Measurements from ENCODE around the gene CISH. TPM values are rescaled to one million over a fixed set of nuclear protein-coding genes. Genes with fewer than 3 reads are reported as not detected.

CISH gene
- total and polyA plus RNA-seq, 2 experiments from 2014 or later: 8.2 to 11.7 TPM

GRCh38 chr3:50630394-50630793 is 18.8 kb upstream of the CISH start:
- no peak overlapping the region for H3K27ac ChIP-seq
- H3K4me1 ChIP-seq (ENCODE audit: low read depth): peaks cover 9% of the 10 kb centered on the region
- DNase-seq (ENCODE audit: low read depth in 1 of 2, low spot score in 1 of 2): no peak
- H3K4me3 ChIP-seq: no peak overlapping the region
- TF ChIP-seq CTCF (IDR thresholded peaks at IDR 0.05; ENCODE audit: low read depth, low read length): no peak
- no peaks in the 10 kb centered on the region for H3K9me3 ChIP-seq (ENCODE audit: low read depth)
- H3K27me3 ChIP-seq: no peaks in the 10 kb centered on the region
- no peaks in the 10 kb centered on the region for H3K36me3 ChIP-seq

- no peak for TF ChIP-seq CTCF (IDR thresholded peaks at IDR 0.05; ENCODE audit: low read depth, low read length)
- H3K9me3 ChIP-seq (ENCODE audit: low read depth): no peaks in the 10 kb centered on the region
- H3K4me1 ChIP-seq (ENCODE audit: low read depth): peaks cover 14% of the 10 kb centered on the region
- no peak for DNase-seq (ENCODE audit: low read depth in 1 of 2, low spot score in 1 of 2)
- H3K27me3 ChIP-seq: no peaks in the 10 kb centered on the region
- H3K27ac ChIP-seq: no peak overlapping the region
- H3K36me3 ChIP-seq: no peaks in the 10 kb centered on the region
- no peak overlapping the region for H3K4me3 ChIP-seq
These were observed 17.0 kb upstream of the CISH start for GRCh38 chr3:50628601-50629000.

GRCh38 chr3:50627407-50628051 is 16.0 kb upstream of the CISH start:
- Histone ChIP-seq H3K9me3 (ENCODE audit: low read depth) (no peaks in the 10 kb centered on the region), H3K4me1 (ENCODE audit: low read depth) (peaks cover 14% of the 10 kb centered on the region)
- DNase-seq (ENCODE audit: low read depth in 1 of 2, low spot score in 1 of 2): peak; percentile 35 to 41

GRCh38 chr3:50626401-50626800 is 14.8 kb upstream of the CISH start:
- H3K4me3 ChIP-seq: no peak overlapping the region
- H3K9me3 ChIP-seq (ENCODE audit: low read depth): no peaks in the 10 kb centered on the region
- no peak for TF ChIP-seq CTCF (IDR thresholded peaks at IDR 0.05; ENCODE audit: low read depth, low read length)
- no peak for DNase-seq (ENCODE audit: low read depth in 1 of 2, low spot score in 1 of 2)
- H3K4me1 ChIP-seq (ENCODE audit: low read depth): peaks cover 14% of the 10 kb centered on the region
- H3K27me3 ChIP-seq: no peaks in the 10 kb centered on the region
- H3K27ac ChIP-seq: no peak overlapping the region
- no peaks in the 10 kb centered on the region for H3K36me3 ChIP-seq

More at GRCh38 chr3:50627407-50628051, 16.0 kb upstream of the CISH start:
- Histone ChIP-seq H3K36me3 (no peaks in the 10 kb centered on the region), H3K4me3 (no peak overlapping the region), H3K27me3 (no peaks in the 10 kb centered on the region), H3K27ac (no peak overlapping the region)
- TF ChIP-seq CTCF (IDR thresholded peaks at IDR 0.05; ENCODE audit: low read depth, low read length): peak; percentile 44

- Histone ChIP-seq H3K4me3 (no peak overlapping the region), H3K36me3 (no peaks in the 10 kb centered on the region), H3K9me3 (ENCODE audit: low read depth) (no peaks in the 10 kb centered on the region), H3K27ac (peak overlapping the region; percentile 13), H3K4me1 (ENCODE audit: low read depth) (peaks cover 14% of the 10 kb centered on the region), H3K27me3 (no peaks in the 10 kb centered on the region)
- DNase-seq (ENCODE audit: low read depth in 1 of 2, low spot score in 1 of 2): no peak
- TF ChIP-seq CTCF (IDR thresholded peaks at IDR 0.05; ENCODE audit: low read depth, low read length): no peak
These were observed 13.9 kb upstream of the CISH start for GRCh38 chr3:50625231-50626182.

Measured in cardiac muscle cell (in vitro differentiated cells and primary cell).